GM18498 (cell line): Measurements from ENCODE around the gene CALCB.

Source experiments
- ATAC-seq: cut with Tn5 transposase; IDR thresholded peaks from one replicate; pipeline ENCODE4 v1.9.1; 2021; ENCODE audit warnings: mild to moderate bottlenecking, moderate library complexity; ENCODE audit not compliant: unreplicated experiment

The CALCB gene

DNA sequence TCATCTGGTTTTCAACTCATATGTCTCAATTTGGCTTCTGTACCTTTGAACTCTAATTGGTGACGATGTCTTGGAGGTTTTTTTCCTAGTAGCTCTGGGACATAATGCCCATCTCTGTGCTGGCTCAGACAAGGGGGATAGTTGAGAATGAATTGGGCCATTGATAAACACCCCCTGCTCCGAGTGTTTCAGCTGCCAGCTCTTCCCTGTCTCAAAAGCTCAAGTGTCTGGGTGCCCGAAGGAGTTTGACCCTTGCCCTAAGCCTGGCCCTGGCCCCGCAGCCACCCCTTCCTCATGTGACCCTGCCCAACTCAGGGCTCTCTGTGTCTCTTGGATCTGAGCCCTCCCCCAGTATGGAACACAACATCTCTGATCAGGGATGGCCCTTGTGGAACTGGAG, 44.4 kb downstream of the CALCB start:
- ATAC-seq: no peak

DNA sequence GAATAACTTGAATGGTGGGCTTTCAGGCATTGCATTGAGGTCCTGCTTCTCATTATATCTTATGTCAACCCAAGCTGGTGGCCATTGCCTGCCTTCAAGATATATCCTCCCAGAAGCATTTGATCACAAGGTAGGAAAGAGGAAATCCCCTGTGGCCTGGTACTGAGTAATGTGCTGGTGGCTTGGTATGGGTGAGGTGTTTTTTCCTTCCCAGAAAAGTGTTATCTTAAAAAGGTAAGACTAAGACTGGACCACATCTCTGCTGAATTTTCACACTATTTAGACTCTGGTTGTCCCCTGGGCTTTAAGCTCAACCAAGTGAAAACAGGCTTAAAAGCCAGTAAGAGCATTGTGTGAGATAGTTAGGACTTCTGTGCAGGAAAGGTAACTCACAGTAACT, 45.0 kb downstream of the CALCB start:
- ATAC-seq: no peak

DNA sequence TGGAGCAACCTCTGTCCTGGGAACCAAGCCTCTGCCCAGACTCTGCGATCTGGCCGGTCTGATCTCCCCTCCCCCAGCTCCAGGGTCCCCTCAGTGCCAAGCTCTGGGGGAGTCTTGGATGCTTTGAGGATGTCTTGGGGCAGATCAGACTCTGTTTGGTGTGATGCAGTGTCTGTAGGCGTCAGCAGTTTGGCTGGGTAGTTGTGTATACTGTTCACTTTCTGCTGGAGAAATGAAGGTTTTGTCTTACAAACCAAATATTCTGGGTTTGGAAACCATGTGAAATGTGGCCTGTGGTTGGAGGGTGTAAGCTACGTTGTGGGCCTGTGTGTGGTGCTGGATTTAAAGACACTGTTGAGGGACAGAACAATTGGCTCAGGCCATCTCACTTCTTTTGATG, 46.0 kb downstream of the CALCB start:
- no peak for ATAC-seq

DNA sequence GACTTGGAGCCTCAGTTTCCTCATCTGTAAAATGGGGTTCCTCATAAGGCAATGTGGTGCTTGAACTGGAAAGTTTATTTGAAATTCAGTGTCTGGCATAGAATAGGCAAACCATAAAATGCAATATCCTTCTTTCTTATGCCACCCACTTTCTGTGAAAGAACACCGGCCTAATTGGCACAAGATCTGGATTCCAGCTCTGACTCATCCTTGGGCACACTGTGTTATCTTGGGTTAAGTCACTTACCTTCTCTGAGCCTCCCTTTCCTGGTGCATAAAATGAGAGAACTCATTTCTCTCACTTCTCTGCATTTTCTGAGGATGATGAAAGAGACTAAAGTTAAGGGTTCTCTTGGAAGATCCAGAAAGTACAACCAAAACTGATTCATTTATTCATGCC, 46.4 kb downstream of the CALCB start:
- ATAC-seq: no peak

DNA sequence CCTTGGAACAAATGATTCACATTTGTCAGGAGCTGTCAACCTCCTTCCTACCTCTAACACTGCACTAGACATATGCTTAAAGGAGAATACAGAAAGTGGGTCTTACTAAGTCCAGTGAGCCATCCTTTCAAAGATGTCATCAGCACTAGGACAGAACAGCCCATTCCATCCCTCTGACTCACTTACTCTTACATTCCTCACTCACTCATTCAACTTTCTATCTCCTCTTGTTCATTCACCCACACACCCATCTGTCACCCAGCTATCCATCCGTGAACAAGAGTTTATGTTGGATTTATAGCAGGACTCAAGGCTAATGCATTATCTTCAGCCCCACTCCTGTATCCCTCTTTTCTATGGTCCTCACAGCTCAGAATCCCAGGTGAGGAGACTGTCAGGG, 50.5 kb downstream of the CALCB start:
- no peak for ATAC-seq

DNA sequence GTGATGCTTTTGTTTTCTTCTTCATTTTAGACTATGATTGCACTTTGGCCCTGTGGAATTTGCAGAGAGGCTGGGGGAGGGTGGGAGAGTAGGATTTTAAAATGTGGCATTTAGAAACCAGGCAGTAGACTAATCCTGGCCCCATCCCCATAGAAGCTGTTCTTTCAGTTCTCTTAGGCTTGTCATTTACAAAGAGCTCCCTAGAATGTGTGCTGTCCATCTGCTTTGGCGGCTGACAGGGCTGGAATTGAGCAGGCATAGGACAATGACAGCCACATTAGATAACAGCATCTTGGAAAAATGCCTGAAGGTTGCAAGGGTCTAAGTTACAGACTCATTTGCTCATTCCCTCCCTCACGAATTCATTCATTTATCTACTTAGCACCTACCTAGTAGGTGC, 51.1 kb downstream of the CALCB start:
- no peak for ATAC-seq

DNA sequence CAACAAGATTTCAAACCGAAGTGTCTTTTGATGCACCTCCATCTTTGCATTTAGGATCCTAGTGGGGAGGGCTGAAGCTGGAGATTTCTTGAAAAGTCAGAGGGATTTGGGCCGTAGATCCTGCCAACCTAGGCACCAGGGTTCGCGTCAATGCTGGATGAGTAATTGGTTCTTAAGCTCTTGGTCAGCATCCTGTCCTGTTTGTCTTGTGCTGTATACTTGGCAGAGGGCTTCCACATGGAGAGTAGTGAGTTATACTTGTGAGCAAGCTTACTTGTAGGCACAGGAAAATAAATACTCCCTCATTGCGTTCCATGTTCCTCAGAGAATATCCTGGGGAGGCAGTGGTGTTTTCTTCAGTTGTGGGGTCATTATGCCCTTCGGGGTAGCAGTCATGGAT, 53.9 kb downstream of the CALCB start:
- no peak for ATAC-seq
